NK-92 (cell line): ENCODE results near the gene INHBE.
"Not testable (repeated sequence)": the region's sequence is repeated elsewhere in the genome, so short reads cannot be mapped to it uniquely, and the experiment has no call there.

Source experiments
- DNase-seq: peaks from one replicate; lab custom pipeline; 2025; ENCODE audit not compliant: unreplicated experiment; lab: John Stamatoyannopoulos, UW

INHBE gene, protein sequence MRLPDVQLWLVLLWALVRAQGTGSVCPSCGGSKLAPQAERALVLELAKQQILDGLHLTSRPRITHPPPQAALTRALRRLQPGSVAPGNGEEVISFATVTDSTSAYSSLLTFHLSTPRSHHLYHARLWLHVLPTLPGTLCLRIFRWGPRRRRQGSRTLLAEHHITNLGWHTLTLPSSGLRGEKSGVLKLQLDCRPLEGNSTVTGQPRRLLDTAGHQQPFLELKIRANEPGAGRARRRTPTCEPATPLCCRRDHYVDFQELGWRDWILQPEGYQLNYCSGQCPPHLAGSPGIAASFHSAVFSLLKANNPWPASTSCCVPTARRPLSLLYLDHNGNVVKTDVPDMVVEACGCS

DNA sequence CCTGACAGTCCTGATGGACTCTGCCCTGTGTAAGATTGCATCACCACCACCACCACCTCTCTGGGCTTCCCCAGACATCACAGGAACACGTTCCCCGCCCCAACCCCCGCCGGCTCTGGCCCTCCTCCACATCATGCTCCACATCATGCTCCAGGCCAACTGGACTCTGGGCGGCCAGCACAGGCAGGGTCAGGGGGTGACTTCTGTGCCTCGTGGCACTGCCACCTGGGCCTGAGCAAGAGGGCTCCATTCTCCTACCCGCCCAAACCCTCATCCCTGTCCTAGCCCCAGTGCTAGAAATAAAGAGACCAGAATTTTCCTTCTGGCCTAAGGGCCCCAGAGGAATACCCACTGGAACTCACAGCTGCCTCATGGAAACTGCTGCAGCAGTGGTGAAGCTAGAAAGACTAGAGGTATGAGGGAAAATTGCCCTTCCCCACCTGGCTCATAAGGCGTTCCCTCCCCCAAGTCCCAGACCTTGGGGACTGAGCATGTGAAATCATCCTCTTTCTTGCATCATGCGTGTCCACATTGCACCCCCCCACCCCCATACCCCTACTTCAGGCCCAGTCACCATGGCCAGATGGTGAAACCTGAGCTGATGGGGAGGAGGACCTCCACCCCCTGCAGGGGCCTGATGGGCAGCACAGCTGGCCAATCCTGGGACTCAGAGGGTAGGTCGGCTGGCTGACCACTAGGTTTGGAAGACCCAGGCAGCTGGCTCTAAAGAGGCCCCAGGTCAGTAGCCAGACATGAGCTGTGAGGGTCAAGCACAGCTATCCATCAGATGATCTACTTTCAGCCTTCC is at the start of gene INHBE:
TSS of gene INHBE (plus strand) at position 742 of the 808 bp plus-strand sequence. CDS start 230 bp downstream, outside the sequence.
- DNase-seq, result no peak

DNA sequence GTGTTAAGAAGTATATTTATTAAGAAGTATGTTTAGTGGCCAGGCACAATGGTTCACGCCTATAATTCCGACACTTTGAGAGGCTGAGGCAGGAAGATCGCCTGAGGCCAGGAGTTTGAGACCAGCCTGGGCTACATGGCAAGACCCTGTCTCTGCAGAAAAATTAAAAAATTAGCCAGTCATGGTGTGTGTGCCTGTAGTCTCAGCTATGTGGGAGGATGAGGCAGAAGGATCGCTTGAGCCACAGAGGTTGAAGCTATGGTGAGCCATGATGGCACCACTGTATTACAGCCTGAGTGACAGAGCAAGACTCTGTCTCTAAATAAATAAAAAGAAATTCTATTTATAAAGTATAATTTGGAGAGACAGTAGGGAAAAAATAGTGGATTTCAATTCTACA is 44.6 kb upstream of the INHBE start:
- no peak for DNase-seq

DNA sequence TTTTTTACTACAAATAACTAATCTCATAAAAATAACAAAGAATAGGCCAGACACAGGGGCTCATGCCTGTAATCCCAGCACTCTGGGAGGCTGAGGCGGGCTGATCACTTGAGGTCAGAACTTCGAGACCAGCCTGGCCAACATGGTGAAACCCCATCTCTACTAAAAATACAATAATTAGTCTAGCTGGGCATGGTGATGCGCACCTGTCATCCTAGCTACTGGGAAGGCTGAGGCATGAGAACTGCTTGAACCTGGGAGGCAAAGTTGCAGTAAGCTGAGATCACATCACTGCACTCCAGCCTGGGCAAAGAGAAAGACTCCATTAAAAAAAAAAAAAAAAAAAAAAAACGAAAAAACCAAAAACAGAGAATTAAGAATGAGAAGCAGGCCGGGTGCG is 40.9 kb upstream of the INHBE start:
- DNase-seq, result not testable (repeated sequence)

DNA sequence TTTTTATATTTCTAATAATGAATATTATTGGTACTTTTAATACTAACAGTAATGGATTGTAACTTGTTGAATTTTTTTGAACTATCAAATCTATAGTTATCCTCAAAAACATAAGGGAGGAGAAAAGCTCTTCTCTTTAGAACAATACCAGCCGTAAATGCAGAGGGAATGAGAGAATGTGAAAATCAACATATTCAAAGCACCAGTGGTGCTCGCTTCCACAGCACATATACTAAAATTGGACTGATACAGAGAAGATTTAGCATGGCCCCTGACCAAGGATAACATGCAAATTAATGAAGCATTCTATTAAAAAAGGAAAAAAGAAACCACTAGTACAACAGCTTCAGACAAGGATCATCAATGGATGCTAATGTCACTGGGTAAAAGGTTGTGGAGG is 40.0 kb upstream of the INHBE start:
- DNase-seq, result no peak

DNA sequence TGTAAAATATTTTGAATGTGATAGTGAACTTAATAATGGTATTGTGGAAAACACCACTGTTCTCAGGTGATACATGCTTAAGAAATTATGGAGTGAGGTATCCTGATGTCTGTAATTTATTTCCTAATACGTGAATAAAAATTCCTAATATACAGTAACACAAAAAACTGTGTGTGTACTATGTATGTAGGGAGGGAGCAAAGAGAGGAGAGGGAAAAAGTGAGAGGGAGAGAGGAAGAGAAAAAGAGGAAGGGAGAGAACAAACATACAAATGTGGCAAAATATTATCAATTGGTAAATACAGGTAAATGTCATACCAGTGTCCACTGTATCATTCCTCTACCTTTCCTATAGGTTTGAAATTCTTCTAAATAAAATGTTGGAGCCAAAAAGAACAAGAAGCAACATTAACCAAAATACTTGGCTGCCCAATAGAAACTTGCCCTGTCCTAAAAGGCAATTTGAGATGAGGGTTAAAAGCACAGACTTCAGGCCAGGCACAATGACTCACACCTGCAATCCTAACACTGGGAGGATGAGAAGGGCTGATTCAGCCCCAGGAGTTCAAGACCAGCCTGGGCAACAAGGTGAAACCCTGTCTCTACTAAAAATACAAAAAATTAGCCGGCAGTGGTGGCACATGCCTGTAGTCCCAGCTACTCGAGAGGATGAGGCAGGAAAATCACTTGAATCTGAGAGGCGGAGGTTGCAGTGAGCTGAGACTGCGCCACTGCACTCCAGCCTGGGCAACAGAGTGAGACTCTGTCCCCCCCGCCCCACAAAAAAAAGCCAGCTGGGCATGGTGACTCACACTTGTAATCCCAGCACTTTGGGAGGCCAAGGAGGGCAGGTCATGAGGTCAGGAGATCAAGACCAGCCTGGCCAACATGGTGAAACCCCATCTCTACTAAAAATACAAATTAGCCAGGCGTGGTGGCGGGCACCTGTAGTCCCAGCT is 38.8 kb upstream of the INHBE start:
- no peak for DNase-seq

DNA sequence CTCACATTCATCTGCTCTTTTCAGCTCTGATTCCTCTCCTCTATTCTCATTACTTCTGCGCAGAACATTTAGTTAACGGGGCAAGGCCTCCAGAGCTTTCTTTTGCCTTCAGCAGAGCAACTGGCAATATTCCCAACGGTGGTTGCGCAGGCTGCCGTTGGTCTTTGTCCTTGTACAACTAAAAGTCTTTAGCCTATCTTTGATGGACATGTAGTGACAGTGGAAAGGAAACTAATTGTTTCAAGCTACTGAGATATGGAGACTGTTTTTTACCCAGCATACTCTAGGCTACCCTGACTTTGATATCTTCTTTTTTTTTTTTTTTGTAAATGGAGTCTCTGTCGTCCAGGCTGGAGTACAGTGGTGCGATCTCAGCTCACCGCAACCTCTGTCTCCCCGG is 36.9 kb upstream of the INHBE start:
- no peak for DNase-seq

DNA sequence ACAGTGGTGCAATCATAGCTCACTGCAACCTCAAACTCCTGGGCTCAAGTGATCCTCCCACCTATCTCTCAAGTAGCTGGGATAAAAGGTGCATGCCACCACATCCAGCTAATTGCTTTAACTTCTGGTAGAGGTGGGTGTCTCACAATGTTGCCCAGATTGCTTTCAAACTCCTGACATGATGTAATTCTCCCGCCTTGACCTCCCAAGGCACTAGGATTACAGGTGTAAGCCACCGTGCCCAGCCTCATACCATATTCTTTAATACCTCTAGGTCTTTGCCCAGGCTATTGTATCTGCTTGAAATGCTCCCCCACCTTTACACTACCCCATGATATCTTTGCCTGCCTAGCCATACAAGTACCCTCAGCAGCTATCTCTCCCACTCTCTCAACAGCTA is 35.6 kb upstream of the INHBE start:
- DNase-seq, result no peak

DNA sequence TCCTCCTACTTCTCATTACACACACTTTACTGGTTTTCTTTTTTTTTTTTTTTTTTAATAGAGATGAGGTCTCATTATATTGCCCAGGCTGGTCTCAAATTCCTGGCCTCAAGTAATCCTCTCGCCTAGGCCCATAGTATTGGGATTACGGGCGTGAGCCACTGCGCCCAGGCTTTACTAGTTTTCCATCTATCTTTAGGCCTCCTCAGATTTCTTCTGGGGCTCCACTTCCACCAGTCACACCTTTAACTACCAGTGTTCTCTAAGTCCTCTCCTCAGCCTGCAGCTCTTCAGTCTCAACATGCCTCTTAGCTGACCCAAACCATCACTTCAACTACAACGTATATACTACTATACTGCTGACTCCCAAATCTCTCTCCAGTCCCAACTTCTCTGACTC is 34.6 kb upstream of the INHBE start:
- DNase-seq, result no peak

DNA sequence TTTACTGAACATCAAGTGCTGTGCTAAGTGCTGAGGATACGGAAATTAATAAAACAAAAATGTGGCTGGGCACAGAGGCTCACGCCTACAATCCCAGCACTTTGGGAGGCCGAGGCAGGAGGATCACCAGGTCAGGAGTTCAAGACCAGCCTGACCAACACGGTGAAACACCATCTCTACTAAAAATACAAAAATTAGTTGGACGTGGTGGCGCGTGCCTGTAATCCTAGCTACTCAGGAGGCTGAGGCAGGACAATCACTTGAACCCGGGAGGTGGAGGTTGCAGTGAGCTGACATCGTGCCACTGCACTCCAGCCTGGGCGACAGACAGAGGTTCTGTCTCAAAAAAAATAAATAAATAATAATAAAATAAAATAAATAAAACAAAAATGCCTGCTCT is 28.2 kb upstream of the INHBE start:
- DNase-seq, result not testable (repeated sequence)

DNA sequence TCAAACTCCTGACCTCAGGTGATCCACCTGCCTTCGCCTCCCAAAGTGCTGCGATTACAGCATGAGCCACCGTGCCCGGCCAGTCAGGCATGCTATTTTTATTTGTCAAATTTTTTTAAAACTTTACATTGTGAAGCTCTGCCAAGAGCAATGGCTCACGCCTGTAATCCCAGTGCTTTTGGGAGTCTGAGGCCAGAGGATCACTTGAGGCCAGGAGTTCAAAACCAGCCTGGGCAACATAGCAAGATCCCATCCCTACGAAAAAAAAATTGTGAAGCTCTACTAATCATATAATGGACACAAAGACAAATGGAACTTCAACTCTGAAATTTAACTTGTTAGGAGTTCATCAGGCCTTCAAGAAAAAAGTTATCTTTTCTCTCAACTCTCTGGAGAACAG is 26.1 kb upstream of the INHBE start:
- no peak for DNase-seq

DNA sequence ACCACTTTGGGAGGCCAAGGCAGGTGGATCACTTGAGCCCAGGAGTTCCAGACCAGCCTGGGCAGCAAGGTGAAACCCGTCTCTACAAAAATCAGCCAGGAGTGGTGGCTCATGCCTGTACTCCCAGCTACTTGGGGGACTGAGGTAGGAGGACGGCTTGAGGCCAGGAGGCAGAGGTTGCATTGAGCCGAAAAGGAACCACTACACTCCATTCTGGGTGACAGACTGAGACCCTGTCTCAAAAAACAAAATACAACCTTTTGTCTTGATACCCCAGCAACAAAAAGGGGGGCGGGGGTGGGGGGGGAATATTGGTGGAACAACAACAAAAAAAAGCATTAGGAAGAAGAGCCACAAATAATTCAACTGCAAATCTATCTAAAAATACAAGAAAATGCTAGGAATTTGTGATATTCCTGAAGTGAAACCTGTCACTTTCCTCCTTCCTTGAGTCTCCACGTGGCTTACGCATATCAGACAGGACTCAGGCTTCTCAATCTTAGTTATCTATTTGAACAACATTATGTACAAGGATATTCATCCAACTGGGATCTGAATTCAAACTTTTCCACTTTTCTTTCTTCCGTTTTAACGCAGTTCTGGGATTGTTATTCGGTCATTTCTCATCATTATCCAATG is 25.5 kb upstream of the INHBE start:
- no peak for DNase-seq

DNA sequence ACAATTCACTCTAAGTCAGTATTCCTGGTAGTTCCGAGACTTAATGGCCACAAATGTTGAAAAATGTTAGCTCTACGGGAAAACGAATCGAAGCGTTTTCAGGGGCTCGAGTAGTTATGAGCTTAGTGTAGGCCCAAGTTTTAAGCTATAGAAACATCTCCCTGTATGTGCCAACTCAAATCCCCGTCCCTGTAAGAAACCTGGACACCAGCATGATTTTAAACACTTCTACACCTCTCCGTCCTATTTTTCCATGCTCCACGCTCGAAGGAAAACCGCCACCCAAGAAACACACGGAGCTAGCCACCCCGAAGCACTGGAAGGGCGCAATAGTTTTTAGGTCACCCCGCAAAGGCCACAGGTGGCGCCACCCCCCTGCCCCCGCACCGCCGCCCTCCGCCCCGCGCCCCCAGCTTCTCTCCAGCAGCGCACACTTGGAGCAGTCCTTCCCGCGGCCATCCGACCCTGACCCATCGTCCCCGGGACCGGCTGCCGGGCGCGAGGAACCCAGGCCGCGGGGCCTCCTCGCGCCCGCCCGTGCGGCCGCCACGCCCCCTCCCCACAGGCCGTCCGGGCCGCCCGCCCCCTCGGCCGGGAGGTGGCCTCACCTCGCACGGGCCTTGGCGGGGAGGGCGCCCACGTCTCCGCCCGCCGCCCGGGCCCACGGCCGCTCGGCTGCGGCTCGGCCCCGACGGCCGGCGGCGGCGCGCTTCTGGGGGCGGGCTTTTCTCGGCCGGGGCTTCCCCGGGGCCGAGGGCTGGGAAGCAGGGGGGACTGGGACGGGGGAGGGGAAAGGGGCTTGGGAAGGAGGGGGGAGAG is 24.8 kb upstream of the INHBE start:
- DNase-seq, result no peak

DNA sequence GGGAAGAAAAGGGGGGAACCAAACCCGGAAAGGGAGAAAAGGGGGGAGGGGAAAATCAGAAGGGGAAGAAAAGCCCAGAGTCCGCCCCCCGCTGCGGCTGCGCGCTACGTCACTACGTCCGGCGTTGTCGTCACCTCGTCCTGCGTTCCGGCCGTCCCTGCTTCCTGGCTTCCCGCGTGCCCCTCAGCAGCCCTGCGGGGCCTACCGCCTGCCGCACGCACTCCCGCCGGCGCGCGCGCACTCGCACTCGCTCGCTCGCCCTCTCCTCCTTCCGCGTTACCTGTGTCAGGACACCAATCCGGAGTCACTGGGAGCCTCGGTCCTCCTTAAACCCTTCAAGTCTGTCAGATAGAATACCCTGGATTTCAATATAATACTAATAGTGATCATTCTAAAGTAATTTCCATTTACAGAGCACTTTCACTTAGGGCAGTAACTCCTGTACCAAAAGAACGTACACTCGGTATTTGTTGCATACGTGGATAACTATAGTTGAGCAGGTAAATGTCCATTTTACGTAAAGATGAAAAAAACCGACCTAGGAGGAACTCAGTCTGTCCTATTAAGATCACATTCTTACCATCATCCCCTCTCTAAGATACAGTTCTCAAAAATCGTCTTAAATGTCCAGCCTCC is 24.1 kb upstream of the INHBE start, which contains the start of gene R3HDM2:
TSS of gene R3HDM2 (minus strand) at position 113 of the 636 bp plus-strand sequence. CDS start 120,615 bp downstream, outside the sequence.
- peak; percentile 72 for DNase-seq

DNA sequence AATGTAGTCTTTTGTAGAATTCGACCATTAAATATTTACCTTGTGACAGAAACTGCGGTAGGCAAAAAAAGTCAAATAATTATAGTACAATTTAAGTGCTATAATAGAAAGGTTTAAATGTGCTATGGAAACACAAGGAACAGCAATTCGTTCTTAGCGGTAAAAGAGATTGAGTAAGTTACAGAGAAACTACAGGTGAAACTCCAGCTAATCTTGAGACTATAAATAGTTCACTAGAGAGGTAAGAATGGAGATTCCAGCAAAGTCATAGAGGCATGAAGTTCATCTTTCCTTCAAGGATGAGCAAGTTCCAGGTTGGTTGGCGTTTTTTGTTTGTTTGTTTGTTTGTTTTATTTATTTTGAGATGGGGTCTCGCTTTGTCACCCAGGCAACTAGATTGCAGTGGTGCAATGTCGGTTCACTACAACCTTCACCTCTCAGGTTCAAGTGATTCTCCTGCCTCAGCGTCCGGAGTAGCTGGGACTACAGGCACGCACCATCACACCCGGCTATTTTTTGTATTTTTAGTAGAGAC is 23.4 kb upstream of the INHBE start:
- DNase-seq, result no peak

DNA sequence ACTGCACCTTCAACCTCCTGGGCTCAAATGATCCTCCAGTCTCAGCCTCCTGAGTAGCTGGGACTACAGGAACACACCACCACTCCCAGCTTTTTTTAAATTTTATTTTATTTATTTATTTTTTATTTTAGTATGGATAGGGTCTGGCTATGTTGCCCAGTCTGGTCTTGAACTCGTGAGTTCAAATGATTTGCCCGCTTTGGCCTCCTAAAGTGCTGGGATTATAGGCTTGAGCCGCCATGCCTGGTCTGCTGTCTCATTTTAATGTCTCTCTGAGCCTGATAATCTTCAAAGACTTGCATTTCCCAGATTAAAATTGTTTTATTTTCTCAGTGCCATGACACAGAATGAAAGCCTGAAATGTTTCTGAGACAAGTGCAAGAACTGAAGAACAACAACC is 21.7 kb upstream of the INHBE start:
- DNase-seq, result no peak

DNA sequence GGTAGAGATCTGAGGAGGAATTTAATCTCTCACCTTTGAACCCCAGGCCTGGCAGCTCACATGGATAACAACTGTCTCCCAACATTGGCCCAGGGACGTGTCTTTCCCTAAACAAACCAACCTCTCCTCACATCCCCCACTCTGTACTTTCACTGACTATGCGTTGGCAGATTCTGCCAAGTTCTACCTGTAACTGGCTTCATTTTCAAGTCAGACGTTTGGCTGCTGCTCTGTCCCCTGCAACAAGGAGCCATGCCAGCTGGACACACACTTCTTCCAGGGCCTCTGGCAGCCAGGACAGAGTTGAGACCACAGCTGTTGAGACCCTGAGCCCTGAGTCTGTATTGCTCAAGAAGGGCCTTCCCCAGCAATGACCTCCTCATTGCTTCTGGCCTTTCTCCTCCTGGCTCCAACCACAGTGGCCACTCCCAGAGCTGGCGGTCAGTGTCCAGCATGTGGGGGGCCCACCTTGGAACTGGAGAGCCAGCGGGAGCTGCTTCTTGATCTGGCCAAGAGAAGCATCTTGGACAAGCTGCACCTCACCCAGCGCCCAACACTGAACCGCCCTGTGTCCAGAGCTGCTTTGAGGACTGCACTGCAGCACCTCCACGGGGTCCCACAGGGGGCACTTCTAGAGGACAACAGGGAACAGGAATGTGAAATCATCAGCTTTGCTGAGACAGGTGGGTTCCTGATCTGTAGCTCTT is 20.4 kb upstream of the INHBE start, which contains the start of gene INHBC:
TSS of gene INHBC (plus strand) at position 268 of the 707 bp plus-strand sequence. CDS start at position 371, 103 bp downstream.
- no peak for DNase-seq

DNA sequence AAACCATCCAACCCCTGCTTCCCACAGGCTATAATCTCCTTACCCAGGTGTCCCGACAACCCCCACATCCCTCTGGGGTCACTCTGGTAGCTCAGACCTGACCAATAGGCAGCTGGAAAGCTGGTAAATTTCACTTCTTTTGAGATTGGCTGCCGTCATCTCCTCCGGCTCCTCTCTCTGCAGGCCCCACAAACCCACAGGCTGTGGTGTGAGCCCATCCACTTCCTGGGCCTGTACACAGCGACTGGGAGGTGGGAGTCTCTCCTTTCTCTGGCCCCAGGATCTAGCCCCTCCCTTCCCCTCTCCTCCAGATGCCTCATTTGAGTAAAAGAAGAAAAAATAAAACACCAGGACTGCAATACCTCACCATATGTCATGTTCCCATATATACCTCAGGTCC is 19.8 kb upstream of the INHBE start:
- no peak for DNase-seq

DNA sequence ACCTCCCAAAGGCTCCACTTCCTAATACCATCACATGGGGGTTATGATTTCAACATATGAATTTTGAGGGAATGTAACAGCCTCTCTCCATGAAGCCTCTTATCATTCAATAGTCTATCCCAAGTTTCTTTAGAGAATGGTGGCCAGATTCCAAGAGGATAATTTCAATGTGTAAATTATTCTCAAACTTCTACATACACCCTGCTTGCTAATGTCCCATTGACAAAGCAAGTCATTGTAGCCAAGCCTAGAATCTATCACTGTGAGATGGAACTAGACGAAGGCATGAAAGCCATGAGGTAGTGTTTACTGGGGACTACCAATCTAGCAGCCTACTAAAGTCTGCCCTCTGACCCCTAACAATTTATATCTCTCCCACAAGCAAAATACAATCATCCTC is 16.7 kb upstream of the INHBE start:
- DNase-seq, result no peak
